ENCODE measurements around the gene F11R.
"Not testable (repeated sequence)": the region's sequence is repeated elsewhere in the genome, so short reads cannot be mapped to it uniquely, and the experiment has no call there.

The F11R gene

GRCh38 chr1:161020509-161021164, at the start of gene F11R:
F11R (minus strand) TSS chr1:161021152; CDS start chr1:161021073, 79 bp downstream.
- DNase-seq, result peak in 1 of 2 donors; percentile 30

DNA sequence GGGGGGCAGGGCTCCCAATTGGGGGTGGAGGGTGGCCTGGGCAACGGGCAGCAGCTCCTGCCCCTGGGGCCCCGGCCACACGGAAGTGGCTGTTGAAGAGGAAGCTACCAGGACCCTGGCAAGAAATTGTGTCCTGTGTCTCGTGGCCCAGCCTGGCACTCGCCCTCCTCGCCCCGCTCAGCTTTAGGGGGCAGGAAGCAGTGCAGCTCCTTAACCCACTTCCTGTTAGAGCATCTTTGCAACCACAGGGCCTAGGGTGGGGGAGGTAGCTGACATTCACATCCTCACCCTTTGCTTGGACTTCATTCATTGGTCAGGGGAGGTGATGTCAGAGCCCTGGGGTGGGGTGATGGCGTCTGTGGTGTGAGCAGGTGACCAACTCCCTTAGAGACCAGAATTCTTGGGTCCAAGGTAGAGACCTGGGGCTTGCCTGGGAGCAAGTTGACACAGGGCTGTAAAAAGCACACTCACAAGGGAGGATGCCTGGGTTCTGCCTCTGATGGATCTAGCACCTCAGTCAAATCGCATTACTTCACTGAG, 48.8 kb upstream of the F11R start, which contains the start of gene ARHGAP30:
TSS of gene ARHGAP30 (minus strand) at position 161 of the 540 bp plus-strand sequence. CDS start 267 bp downstream, outside the sequence.
- DNase-seq, result peak; percentile 79

- DNase-seq, result peak in 1 of 2 donors; percentile 38
Observed at GRCh38 chr1:161069241-161069640, 48.3 kb upstream of the F11R start.

DNA sequence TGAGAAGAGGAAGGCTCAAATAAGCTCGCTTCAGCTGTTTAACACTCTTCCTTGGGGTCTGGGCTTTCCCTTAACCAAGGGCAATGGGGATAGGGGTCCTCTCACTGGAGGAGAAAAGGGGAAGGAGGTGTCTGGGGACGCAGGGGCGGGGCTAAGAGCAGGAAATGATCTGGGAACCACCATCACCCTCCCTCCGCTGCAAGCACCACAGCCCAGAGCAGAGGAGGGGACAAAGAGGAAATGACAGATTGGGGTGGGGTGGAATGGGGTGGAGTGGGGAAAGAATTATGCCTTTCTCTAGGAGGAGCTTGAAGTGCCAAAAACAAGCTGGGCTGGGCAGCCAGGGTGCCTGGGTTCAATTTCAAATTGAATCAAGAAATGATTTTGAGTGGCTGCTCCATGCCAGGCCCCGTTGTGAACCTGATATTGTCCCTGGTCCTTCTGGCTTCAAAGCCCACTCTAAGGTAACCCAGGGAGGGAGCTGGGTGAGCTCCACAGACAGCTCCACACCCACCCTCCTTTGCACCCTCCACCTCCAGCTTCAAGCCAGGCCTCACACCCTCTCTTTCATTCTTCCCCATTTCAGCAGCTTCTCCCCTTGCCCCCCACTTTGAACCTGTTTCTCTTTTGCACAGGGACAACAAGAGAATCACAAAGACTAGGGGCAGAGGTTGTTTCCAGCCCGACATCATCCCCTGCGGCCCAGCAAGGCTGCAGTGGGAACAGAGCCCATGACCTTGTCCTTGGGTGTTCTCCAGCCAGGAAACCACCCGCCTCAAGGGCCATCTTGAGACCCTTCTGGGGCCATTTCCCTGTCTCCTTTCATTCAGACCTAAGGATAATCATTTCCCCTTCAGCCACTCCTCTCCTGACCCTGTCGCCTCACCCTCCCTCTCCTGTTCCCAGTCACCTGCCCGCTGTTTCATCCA, 47.6 kb upstream of the F11R start:
- peak; percentile 82 to 83 for DNase-seq

DNA sequence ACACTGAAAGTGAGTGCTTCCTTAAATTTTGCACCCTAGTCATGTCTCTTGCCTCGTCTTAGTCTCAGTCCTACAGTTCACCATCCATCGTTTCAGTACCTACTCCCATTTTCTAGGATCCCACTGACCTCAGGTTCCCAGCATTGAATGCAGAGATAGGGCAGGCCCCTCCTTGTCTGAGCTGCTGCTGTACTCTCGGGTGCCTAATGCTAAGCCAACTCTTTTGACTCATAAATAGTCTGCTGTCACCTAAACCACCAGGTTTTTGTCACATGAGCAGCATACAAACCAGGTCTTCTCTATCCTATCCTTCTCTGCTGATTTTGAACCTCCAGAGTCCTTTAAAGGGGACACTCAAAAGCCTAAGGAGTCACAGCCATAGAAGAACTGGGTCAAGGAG, 45.7 kb upstream of the F11R start:
- DNase-seq, result peak in 1 of 2 donors; percentile 45

DNA sequence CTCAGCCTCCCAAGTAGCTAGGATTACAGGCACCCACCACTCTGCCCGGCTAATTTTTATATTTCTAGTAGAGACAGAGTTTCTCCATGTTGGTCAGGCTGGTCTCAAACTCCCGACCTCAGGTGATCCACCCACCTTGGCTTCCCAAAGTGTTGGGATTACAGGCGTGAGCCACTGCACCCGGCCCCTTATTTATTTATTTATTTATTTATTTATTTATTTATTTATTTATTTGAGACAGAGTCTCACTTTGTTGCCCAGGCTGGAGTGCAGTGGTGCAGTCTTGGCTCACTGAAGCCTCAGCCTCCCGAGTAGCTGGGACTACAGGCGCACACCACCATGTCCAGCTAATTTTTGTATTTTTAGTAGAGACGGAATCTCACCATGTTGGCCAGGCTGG, 44.7 kb upstream of the F11R start:
- DNase-seq, result not testable (repeated sequence)

DNA sequence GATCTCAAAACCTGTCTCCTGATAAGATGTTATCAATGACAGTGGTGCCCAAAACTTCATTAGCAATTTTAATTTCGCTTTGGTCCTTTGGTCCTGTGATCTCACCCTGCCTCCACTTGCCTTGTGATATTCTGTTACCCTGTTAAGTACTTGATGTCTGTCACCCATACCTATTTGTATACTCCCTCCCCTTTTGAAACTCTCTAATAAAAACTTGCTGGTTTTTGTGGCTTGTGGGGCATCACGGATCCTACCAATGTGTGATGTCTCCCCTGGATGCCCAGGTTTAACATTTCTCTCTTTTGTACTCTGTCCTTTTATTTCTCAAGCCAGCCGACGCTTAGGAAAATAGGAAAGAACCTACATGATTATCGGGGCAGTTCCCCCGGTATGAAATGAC, 43.0 kb upstream of the F11R start:
- DNase-seq, result not testable (repeated sequence)

GRCh38 chr1:161061419-161061818, 40.5 kb upstream of the F11R start:
- DNase-seq, result no peak

DNA sequence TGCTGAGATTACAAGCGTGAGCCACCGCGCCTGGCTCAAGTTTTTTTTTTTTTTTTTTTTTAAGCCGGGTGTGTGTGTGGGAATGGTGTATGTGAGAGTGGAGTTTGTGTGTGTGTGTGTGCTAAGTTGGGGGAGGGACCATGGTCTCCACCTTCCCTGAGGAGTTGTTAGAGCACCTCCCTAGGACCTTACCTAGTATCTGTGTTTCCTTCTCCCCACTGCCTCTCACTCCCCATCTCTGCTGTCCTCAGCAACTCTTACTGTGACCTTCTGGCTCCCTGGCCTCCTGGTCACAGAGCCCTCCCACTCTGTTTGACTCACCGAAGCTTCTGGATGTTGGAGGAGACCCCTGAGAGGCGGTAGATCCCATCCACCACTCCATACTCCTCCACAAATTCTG, 38.3 kb upstream of the F11R start:
- no peak for DNase-seq

DNA sequence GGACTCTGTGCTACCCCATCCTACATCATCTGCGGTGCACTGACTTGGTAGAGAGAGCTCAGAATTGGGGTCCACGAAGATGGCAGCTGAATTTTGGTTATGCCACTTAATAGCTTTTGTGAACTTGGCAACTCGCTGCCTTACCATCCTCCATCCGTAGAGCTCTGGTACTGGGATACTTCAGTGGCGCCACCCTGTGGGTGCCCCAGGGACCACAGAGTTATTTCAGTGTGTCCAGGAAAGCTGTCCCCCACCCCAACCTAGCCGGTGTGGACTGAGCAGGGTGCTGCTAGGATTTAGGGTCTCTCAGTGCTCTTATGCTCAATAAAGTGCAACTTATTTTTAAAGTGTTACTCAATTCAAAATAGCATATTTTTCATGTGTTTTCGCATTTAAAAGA, 33.9 kb upstream of the F11R start:
- DNase-seq, result no peak

DNA sequence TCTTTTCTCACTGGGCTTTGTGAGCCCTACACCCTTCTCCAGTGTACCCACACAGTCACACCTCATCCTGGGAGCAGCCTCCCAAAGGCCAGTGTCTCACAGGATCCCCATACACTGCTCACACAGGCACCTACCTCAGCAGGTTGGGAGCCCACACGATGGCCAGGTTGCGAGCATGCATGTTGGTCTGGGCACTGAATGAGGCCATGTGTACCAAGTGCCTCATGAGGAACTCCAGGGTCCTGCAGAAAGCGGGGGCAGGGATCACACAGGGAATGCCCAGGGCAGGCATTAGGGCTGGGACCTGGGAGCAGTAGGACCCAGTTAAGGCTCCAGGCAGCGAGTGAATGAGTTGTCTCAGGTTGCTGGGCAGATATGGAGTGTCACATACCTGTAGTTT, 33.3 kb upstream of the F11R start:
- DNase-seq, result no peak

GRCh38 chr1:161052899-161053298, 31.9 kb upstream of the F11R start:
- no peak for DNase-seq

DNA sequence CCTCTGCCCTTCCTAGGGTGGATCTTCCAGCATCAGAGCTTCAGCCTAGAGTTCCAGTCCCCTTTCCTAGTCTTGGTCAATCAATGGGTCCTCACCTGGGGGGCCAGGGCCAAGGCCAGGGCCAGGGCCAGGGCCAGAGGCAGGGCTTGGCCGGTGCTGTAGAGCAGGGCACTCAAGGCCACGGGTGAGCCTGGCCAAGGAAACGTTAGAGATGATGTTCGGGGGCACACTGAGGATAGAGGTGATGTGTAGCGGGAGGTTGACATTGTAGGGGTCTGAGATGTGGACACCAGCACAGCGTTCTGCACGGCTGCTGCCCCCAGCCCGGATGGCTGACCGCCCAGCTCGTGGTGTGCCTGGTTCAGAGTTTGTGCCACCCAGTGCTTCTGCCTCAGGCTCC, 30.3 kb upstream of the F11R start:
- DNase-seq, result no peak

DNA sequence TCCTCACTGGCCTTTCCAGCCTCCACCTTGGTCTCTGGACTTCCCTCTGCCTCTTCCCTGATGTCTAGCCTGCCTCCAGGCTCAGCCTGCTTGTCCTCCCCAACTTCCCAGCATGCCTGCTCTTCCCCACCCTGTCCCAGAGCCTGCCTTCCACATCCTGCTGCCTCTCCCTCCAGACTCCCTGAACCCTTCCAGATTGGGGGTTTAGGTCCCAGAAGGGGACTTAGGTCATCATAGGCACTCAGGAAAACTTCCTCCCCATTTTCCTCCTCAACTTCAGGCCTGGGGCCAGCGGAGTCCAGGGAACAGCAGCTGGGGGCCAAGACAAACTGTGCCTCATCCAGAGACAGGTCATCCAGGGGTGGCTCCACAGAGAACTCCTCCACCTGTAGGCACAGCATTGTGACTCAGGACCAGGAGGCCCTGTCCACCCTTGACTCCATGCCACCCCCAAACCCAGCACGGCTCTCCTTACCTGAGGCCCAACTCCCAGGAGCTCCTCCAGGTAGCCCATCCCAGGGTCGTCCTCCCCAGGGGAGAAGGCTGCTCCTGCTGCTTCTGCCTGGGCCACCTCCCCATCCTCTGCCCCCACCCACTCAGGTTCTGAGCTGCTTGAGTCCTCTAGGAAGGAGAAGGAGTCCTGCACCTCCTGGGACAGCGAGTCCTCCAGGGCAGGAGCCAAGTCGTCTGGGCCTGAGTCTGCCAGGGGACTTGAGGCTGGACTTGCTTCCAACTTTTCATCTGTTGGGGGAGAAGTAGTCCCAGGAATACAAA, 28.2 kb upstream of the F11R start:
- DNase-seq, result no peak

- DNase-seq, result no peak
Observed at GRCh38 chr1:161047436-161048420, 26.8 kb upstream of the F11R start.

DNA sequence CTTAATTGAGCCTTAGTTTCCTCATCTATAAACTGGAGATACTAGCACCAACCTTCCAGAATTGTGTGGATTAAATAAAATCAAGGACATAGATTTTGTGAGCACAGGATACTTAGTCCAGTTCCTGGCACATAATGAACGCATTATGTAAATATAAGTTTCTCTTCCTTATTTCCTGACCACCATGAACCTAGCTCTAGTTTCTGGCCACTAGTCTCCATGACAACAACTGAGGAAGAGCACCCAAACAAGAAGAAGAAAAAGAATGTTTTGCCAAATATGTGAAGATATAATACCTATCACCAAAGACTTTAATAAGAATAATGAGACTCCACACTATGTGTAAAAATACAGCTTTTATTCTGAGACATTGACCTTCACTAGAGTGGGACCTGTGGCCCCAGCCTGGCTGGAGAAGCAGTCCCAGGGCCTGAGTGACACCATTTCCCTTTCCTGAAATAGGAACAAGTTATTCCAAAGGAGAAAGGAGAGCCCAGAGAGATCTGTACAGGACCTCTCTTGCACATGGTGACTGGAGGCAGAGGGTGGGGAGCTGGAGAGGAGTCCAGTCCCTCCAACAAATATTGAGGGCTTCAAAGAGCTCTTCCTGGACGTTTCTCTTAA, 25.8 kb upstream of the F11R start:
- no peak for DNase-seq

DNA sequence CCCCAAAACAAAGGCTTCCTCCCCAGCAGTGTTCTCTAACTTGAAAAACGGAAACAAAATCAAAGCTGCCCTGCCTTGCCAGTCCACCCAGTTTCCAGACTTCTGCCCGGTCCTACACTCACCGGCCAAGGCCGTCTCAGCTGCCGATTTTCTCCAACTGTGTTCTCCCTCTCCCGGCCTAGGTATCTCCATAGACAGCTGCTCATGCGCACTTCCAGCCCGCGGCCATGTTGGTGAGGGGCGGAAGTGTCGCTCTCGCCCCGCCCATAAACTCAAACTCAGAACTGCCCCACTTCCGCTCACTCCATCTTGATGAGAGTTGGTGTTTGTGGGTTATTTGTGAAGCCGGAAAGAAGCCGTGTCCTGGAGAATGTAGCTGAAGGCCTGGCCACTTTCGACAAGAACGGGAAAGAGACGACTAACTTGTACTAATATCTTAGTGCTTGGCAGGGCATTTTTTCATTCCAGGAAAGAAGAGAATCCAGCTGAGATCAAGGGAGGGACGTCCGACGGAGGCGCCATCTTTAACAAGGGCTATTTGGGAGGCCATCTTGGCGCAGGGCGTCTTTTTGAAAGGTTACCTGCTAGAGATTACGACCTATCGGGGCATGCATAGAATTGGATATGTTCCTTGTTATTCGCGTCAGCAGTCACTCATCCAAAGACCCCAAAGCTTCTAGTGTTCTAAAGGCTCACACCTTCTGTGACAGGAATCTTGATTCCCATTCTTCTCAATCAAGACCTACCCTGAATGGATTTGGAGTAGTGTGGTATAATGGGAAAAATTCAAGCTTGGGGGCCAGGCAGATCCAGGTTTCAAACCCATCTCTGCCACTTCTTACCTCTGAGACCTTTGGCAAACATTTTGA, 25.0 kb upstream of the F11R start, which contains the start of gene USF1:
TSS of gene USF1 (minus strand) at position 242 of the 869 bp plus-strand sequence. CDS start 2,702 bp downstream, outside the sequence.
- peak; percentile 89 to 93 for DNase-seq

DNA sequence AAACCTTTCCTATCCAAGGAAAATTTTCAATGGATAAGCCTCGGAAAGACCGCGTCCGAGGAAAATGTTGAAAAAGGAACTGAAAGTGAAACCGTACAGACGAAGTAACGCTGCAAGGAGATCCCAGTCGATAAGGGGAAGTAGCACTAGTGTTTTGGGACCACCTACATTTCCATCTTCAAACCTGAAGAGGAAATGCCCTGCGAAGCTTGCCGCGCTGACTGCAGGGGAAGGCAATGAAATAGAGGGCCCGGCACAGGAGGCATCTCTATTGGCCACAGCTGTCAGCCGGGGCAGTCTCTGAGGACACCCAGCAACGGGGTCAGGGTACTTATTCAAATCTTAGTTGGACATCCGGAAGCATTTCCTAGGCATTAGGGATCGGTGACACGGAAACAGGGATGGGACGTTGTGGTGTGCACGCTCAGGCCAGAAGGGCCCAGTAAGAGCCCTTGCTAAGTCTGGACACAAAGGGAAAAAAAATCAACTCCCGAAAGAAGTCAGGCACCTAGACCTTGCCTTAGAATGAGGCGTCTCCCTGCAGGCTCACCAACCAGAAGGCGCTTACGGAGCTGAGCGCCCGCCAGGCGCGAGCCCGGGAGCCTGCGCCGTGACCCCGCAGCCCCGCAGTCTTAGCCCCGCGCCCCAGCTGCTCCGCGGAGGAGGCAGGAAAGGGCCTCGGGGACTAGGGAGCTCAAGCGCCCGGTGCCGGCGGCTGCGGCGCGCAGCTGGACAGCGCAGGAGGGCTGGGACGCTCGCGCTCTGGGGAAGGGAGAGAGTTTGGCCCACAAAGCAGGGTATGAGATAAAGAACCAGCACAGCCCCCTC, 24.2 kb upstream of the F11R start:
- peak; percentile 52 to 58 for DNase-seq

GRCh38 chr1:161044535-161044907, 23.6 kb upstream of the F11R start:
- DNase-seq, result no peak

Measured in stimulated activated CD4-positive, alpha-beta T cell treated with anti-CD3 and anti-CD28 coated beads, Interleukin-2, amount 100 ng/mL, for 24 hours (primary cell).